Esophagus (tissue), 2 donors: ENCODE data around the gene ETFDH. TPM values are rescaled to one million over a fixed set of nuclear protein-coding genes. Genes with fewer than 3 reads are reported as not detected.
"Not testable (repeated sequence)": the region's sequence is repeated elsewhere in the genome, so short reads cannot be mapped to it uniquely, and the experiment has no call there.

Experiments
- H3K27ac ChIP-seq, 2 donors: one replicate each; pipeline ENCODE4 v1.5.1; 2013; ENCODE audit warnings: low read depth in 2 of 2, mild to moderate bottlenecking in 2 of 2, inconsistent platforms in 1 of 2, low read length in 1 of 2, moderate library complexity in 1 of 2
- H3K27me3 ChIP-seq, 2 donors: one replicate each; pipeline ENCODE4 v1.6.1; 2013; ENCODE audit warnings: low read length in 2 of 2, control low read depth in 1 of 2, mild to moderate bottlenecking in 1 of 2; ENCODE audit not compliant: insufficient read depth in 2 of 2, control insufficient read depth in 1 of 2
- H3K36me3 ChIP-seq, 2 donors: one replicate each; pipeline ENCODE4 v1.6.1; 2013; ENCODE audit warnings: low read length in 1 of 2; ENCODE audit not compliant: control insufficient read depth in 2 of 2, insufficient read depth in 2 of 2
- H3K4me1 ChIP-seq, 2 donors: one replicate each; pipeline ENCODE4 v1.6.1; 2013; ENCODE audit warnings: low read length in 1 of 2; ENCODE audit not compliant: control insufficient read depth in 2 of 2, insufficient read depth in 2 of 2
- H3K4me3 ChIP-seq, 2 donors: one replicate each; pipeline ENCODE4 v1.5.1; 2013; ENCODE audit warnings: low read length in 2 of 2, mild to moderate bottlenecking in 2 of 2, low read depth in 1 of 2, moderate library complexity in 1 of 2
- H3K9me3 ChIP-seq, 2 donors: one replicate each; pipeline ENCODE4 v1.6.1; 2013; ENCODE audit warnings: mild to moderate bottlenecking in 2 of 2, low read depth in 1 of 2, low read length in 1 of 2, moderate library complexity in 1 of 2; ENCODE audit not compliant: control insufficient read depth in 2 of 2, insufficient read depth in 1 of 2
- WGBS, 2 donors: extraction: QIAGEN DNeasy Blood & Tissue Kit; methylation state at CpG; one replicate each; pipeline ENCODE4 v1.1.7; 2013; 5-methylcytosine and 5-hydroxymethylcytosine counted together
- polyA plus RNA-seq, 2 donors: library from polyadenylated mRNA; stranded (reverse); fragments of 200-250 nt; gene quantifications; one replicate each; pipeline ENCODE4 v1.2.3, GENCODE V29; 2013
- donor health status: healthy with polysubstance abuse.
- donor health status: Bipolar disorder and iron deficiency.

The ETFDH gene
- polyA plus RNA-seq, 2 donors: 23.7 to 30.6 TPM

GRCh38 chr4:158671665-158671914, 506 bp upstream of the ETFDH start, which contains the start of gene C4orf46:
C4orf46 (minus strand) TSS chr4:158671887; CDS start chr4:158671801, 86 bp downstream.
- H3K27me3 ChIP-seq: no peaks in the 10 kb centered on the region
- WGBS, 2 donors: 0% methylated on average over 13 to 20 of the region's 20 CpGs
- H3K9me3 ChIP-seq: no peaks in the 10 kb centered on the region
- peak within 1 kb of the TSS; percentile 75 to 92 for H3K4me3 ChIP-seq
- peak within 1 kb of the TSS; percentile 99 for H3K27ac ChIP-seq
- no peaks in the 10 kb centered on the region for H3K36me3 ChIP-seq
- H3K4me1 ChIP-seq: peaks cover 0 to 3% of the 10 kb centered on the region in 2 donors

- Histone ChIP-seq H3K4me3 (no peak overlapping the region), H3K27me3 (no peaks in the 10 kb centered on the region), H3K36me3 (no peaks in the 10 kb centered on the region), H3K9me3 (no peaks in the 10 kb centered on the region), H3K4me1 (peaks cover 0 to 3% of the 10 kb centered on the region in 2 donors), H3K27ac (no peak overlapping the region)
- WGBS, 2 donors: 78 to 88% methylated on average over 3 of the region's 3 CpGs
These were observed 1.5 kb downstream of the ETFDH start for GRCh38 chr4:158673633-158674032.

GRCh38 chr4:158676076-158676475, 4.0 kb downstream of the ETFDH start:
- H3K4me3 ChIP-seq: no peak overlapping the region
- peaks cover 0 to 3% of the 10 kb centered on the region in 2 donors for H3K4me1 ChIP-seq
- WGBS, 2 donors: 72 to 83% methylated on average over 5 of the region's 5 CpGs
- no peaks in the 10 kb centered on the region for H3K27me3 ChIP-seq
- H3K27ac ChIP-seq: no peak overlapping the region
- H3K9me3 ChIP-seq: no peaks in the 10 kb centered on the region
- no peaks in the 10 kb centered on the region for H3K36me3 ChIP-seq

- no peak overlapping the region for H3K4me3 ChIP-seq
- no peaks in the 10 kb centered on the region for H3K27me3 ChIP-seq
- no peak overlapping the region for H3K27ac ChIP-seq
- H3K4me1 ChIP-seq: no peaks in the 10 kb centered on the region
- no peaks in the 10 kb centered on the region for H3K36me3 ChIP-seq
- WGBS, 2 donors: 90 to 97% methylated on average over 2 of the region's 2 CpGs
- no peaks in the 10 kb centered on the region for H3K9me3 ChIP-seq
These were observed 6.7 kb downstream of the ETFDH start for GRCh38 chr4:158678767-158679166.

GRCh38 chr4:158681629-158682028, 9.5 kb downstream of the ETFDH start:
- no peaks in the 10 kb centered on the region for H3K27me3 ChIP-seq
- no peak overlapping the region for H3K4me3 ChIP-seq

GRCh38 chr4:158682066-158682465, 10.0 kb downstream of the ETFDH start:
- no peak overlapping the region for H3K4me3 ChIP-seq
- 60 to 65% methylated on average over 2 of the region's 2 CpGs for WGBS, 2 donors
- no peaks in the 10 kb centered on the region for H3K9me3 ChIP-seq
- no peak overlapping the region for H3K27ac ChIP-seq
- peaks cover 0 to 3% of the 10 kb centered on the region in 2 donors for H3K36me3 ChIP-seq
- no peaks in the 10 kb centered on the region for H3K4me1 ChIP-seq
- no peaks in the 10 kb centered on the region for H3K27me3 ChIP-seq

More at GRCh38 chr4:158681629-158682028, 9.5 kb downstream of the ETFDH start:
- 71 to 79% methylated on average over 1 of the region's 1 CpG for WGBS, 2 donors
- Histone ChIP-seq H3K4me1 (no peaks in the 10 kb centered on the region), H3K36me3 (peaks cover 0 to 1% of the 10 kb centered on the region in 2 donors), H3K9me3 (no peaks in the 10 kb centered on the region), H3K27ac (no peak overlapping the region)

- H3K27ac ChIP-seq: no peak overlapping the region
- H3K27me3 ChIP-seq: no peaks in the 10 kb centered on the region
- peaks cover 0 to 3% of the 10 kb centered on the region in 2 donors for H3K36me3 ChIP-seq
- H3K9me3 ChIP-seq: no peaks in the 10 kb centered on the region
- H3K4me1 ChIP-seq: no peaks in the 10 kb centered on the region
- H3K4me3 ChIP-seq: no peak overlapping the region
- WGBS, 2 donors: 80 to 87% methylated on average over 1 of the region's 1 CpG
These were observed 16.7 kb downstream of the ETFDH start for GRCh38 chr4:158688813-158689212.

GRCh38 chr4:158704274-158704673, 32.2 kb downstream of the ETFDH start:
- 90 to 94% methylated on average over 4 of the region's 4 CpGs for WGBS, 2 donors
- H3K9me3 ChIP-seq: no peaks in the 10 kb centered on the region

GRCh38 chr4:158710814-158711213, 38.7 kb downstream of the ETFDH start:
- 65 to 77% methylated on average over 1 of the region's 1 CpG for WGBS, 2 donors
- no peak overlapping the region for H3K4me3 ChIP-seq

More at GRCh38 chr4:158704274-158704673, 32.2 kb downstream of the ETFDH start:
- Histone ChIP-seq H3K27me3 (no peaks in the 10 kb centered on the region), H3K4me1 (no peaks in the 10 kb centered on the region), H3K27ac (no peak overlapping the region), H3K4me3 (no peak overlapping the region), H3K36me3 (peaks cover 4 to 8% of the 10 kb centered on the region in 2 donors)

GRCh38 chr4:158712622-158713021, 40.5 kb downstream of the ETFDH start:
- H3K4me1 ChIP-seq, H3K4me3 ChIP-seq, H3K36me3 ChIP-seq, H3K27me3 ChIP-seq, H3K27ac ChIP-seq, H3K9me3 ChIP-seq: not testable (repeated sequence)
- 94% methylated on average over 4 of the region's 4 CpGs for WGBS, 2 donors

More at GRCh38 chr4:158710814-158711213, 38.7 kb downstream of the ETFDH start:
- Histone ChIP-seq H3K27ac (no peak overlapping the region), H3K4me1 (no peaks in the 10 kb centered on the region), H3K9me3 (no peaks in the 10 kb centered on the region), H3K36me3 (peaks cover 0 to 6% of the 10 kb centered on the region in 2 donors), H3K27me3 (no peaks in the 10 kb centered on the region)
